ENCODE measurements around the gene WNT2B. TPM values are rescaled to one million over a fixed set of nuclear protein-coding genes. Genes with fewer than 3 reads are reported as not detected.

WNT2B gene
- total and polyA plus RNA-seq, 9 of the 15 experiments (the other 6 are each of a cell fraction or from before 2014, with no cell fraction given) = 0.02 to 0.06 (median 0.04) TPM; not detected in 3

DNA sequence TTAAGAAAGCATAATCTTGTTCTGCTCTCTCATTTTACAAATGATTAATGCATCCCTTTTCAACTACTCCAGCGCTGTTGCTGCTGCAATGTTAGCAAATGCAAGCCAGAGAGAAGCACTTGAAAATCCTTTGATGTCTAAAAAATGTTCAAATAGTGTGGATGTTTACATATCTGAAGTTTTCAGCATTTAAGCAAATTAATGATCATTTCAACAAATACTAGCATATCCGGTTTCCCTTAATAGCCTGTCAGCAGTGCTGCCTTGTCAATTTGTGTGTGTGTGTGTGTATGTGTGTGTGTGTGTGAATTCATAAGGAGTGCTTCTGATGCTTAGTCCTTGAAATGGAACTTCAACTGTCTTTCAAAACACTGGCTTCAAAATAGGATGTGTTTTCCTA, 48.1 kb upstream of the WNT2B start (continued):
- no peak for TF ChIP-seq SMAD3 (CRISPR knock-in tag; conservative IDR thresholded peaks at IDR 0.05)

DNA sequence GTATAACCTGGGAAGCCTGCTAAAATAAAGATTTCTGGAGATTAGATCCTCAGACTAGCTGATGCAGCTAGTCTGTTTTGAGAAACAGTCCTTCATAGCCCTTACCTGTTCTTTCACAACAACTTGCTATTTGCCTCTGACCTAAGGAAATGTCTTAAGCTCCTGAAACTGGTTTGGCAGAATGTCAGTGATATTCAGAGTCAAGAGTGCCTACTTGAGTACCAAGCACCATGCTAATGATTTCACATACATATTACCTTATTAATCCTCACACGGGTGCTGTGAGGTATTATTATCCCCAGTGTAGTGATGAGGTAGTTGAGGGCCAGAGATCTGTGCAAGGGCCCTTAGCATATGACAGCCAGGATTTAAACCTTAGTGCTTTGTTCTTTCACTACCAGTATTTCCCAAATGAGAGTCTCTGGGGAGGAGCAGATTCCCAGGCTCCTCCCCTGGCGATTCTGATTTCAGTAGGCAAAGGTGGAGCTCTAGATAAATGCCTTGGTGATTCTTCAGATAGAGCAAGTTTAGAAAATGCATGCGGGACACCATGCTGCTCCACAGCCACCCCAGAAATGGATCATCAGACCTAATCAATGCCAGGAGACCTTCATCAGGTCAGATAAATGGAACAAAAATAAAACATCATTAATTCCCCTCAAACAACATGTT, 47.4 kb upstream of the WNT2B start:
- WGBS (ENCODE audit: insufficient coverage, low coverage, missing lambda C conversion rate) = 18% methylated on average over 3 of the region's 3 CpGs
- H3K4me3 ChIP-seq = no peak overlapping the region
- H3K4me1 ChIP-seq (replicated peaks in 1 of 2; ENCODE audit: control insufficient read depth in 2 of 2, insufficient read depth in 2 of 2, low read length in 2 of 2) = peaks cover 13 to 23% of the 10 kb centered on the region in 2 experiments
- no peaks in the 10 kb centered on the region for H3K79me2 ChIP-seq (ENCODE audit: control insufficient read depth, insufficient read depth, low read length)
- H4K20me1 ChIP-seq (replicated peaks; ENCODE audit: control insufficient read depth, insufficient read depth, low read length) = no peaks in the 10 kb centered on the region
- no TSS peak for BruUV-seq (replicated peaks)
- H3K27me3 ChIP-seq (ENCODE audit: control insufficient read depth in 2 of 2, insufficient read depth in 2 of 2, low read length in 2 of 2) = peaks cover 6 to 9% of the 10 kb centered on the region in 2 experiments
- DNase-seq (ENCODE audit: extremely low read depth in 1 of 4, low spot score in 3 of 4) = peak in 2 of 4 experiments; percentile 26 to 54
- POLR2A ChIA-PET = interaction anchor here (0.6 to 3.3 kb wide), 5 partner anchors 8 to 87 kb away, joined by 3 to 11 read pairs (median 4); no protein-coding TSS in a partner anchor
- CTCF ChIA-PET (ENCODE audit: low intra/inter-chr PET ratio) = no interaction called here
- peak; percentile 61 for FAIRE-seq
- H3K9me3 ChIP-seq (replicated peaks; ENCODE audit: control insufficient read depth, insufficient read depth, low read depth, low read length) = no peaks in the 10 kb centered on the region
- no peaks in the 10 kb centered on the region for H3K36me3 ChIP-seq (ENCODE audit: control insufficient read depth, insufficient read depth, low read length)
- H3K27ac ChIP-seq (ENCODE audit: extremely low read depth, low read depth, low read length) = no peak overlapping the region
- no peaks in the 10 kb centered on the region for H3K9me1 ChIP-seq (ENCODE audit: control insufficient read depth, insufficient read depth, low read length)
- H3K4me2 ChIP-seq (ENCODE audit: insufficient read depth, low read length) = peak overlapping the region; percentile 59
- H2AFZ ChIP-seq (ENCODE audit: low read depth, low read length) = peak overlapping the region; percentile 85
- in situ Hi-C loops (cut with MboI) (loop anchor here (5.0 kb wide), 1 partner anchor 69 kb away; no protein-coding TSS in a partner anchor), intact Hi-C loops (cut with micrococcal nuclease) (loop anchor here (5.0 to 10.0 kb wide), 2 partner anchors 156 to 243 kb away; partner anchors contain the start of genes CAPZA1, RHOC and ST7L)
- peak; percentile 11; the same call in 1 of the 3 replicates for ATAC-seq
- H3K9ac ChIP-seq (ENCODE audit: insufficient read depth in 1 of 2, low read depth in 2 of 2, low read length in 2 of 2) = peak overlapping the region in 1 of 2 experiments; percentile 64; a peak in 2 of 4 replicates
- TF ChIP-seq, protein P1, sequence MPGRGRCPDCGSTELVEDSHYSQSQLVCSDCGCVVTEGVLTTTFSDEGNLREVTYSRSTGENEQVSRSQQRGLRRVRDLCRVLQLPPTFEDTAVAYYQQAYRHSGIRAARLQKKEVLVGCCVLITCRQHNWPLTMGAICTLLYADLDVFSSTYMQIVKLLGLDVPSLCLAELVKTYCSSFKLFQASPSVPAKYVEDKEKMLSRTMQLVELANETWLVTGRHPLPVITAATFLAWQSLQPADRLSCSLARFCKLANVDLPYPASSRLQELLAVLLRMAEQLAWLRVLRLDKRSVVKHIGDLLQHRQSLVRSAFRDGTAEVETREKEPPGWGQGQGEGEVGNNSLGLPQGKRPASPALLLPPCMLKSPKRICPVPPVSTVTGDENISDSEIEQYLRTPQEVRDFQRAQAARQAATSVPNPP (IDR thresholded peaks at IDR 0.05; ENCODE audit: borderline replicate concordance, insufficient read depth, insufficient read length) = no peak
- no peak for TF ChIP-seq PHB (CRISPR knock-in tag; IDR thresholded peaks at IDR 0.05)
- TF ChIP-seq, protein P2, sequence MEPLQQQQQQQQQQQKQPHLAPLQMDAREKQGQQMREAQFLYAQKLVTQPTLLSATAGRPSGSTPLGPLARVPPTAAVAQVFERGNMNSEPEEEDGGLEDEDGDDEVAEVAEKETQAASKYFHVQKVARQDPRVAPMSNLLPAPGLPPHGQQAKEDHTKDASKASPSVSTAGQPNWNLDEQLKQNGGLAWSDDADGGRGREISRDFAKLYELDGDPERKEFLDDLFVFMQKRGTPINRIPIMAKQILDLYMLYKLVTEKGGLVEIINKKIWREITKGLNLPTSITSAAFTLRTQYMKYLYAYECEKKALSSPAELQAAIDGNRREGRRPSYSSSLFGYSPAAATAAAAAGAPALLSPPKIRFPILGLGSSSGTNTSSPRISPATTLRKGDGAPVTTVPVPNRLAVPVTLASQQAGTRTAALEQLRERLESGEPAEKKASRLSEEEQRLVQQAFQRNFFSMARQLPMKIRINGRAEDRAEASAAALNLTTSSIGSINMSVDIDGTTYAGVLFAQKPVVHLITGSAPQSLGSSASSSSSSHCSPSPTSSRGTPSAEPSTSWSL (CRISPR knock-in tag; IDR thresholded peaks at IDR 0.05; ENCODE audit: borderline replicate concordance) = no peak
- TF ChIP-seq ZNF263 (CRISPR knock-in tag; IDR thresholded peaks at IDR 0.05; ENCODE audit: borderline replicate concordance) = peak; percentile 53
- TF ChIP-seq PTRF (tag; IDR thresholded peaks at IDR 0.05) = no peak
- no peak for TF ChIP-seq ZNF140 (CRISPR knock-in tag; IDR thresholded peaks at IDR 0.05)
- TF ChIP-seq GATAD2B (IDR thresholded peaks at IDR 0.05; ENCODE audit: borderline replicate concordance) = 0 out of 2 replicates have a peak, but pooled peaks have one; percentile 32
- peak; percentile 34; the same call in 1 of the 2 replicates for TF ChIP-seq CBFA2T3 (IDR thresholded peaks at IDR 0.05)
- TF ChIP-seq OTX1 (CRISPR knock-in tag; IDR thresholded peaks at IDR 0.05) = no peak
- TF ChIP-seq MCM5 (IDR thresholded peaks at IDR 0.05; ENCODE audit: low read depth) = no peak
- no peak for TF ChIP-seq GABPB1 (CRISPR knock-in tag; IDR thresholded peaks at IDR 0.05)
- no peak for TF ChIP-seq ARID1B (IDR thresholded peaks at IDR 0.05)
- no peak for TF ChIP-seq ZKSCAN8 (CRISPR knock-in tag; IDR thresholded peaks at IDR 0.05)
- TF ChIP-seq ATF1 (CRISPR knock-in tag; IDR thresholded peaks at IDR 0.05) = no peak
- no peak for TF ChIP-seq ATF1 (tag; IDR thresholded peaks at IDR 0.05)
- no peak for TF ChIP-seq ARID2 (IDR thresholded peaks at IDR 0.05)
- TF ChIP-seq HDAC6 (IDR thresholded peaks at IDR 0.05; ENCODE audit: low read depth, low read length) = no peak
- no peak for TF ChIP-seq C11orf30 (IDR thresholded peaks at IDR 0.05; ENCODE audit: low read depth)
- no peak for TF ChIP-seq CC2D1A (IDR thresholded peaks at IDR 0.05)
- no peak for TF ChIP-seq BDP1 (IDR thresholded peaks at IDR 0.05; ENCODE audit: insufficient read depth, insufficient read length)
- TF ChIP-seq POLR2AphosphoS2 (IDR thresholded peaks at IDR 0.05; ENCODE audit: low read length) = no peak

All from K562 (cell line).